ENCODE data around the gene RAB31. TPM values are rescaled to one million over a fixed set of nuclear protein-coding genes. Genes with fewer than 3 reads are reported as not detected.

RAB31 gene
- total RNA-seq, 1 experiment from 2014 or later: 118 TPM

GRCh38 chr18:9876867-9877654 lies 169.0 kb downstream of the RAB31 start:
- in situ Hi-C loops (cut with HindIII; ENCODE audit: low pct_unique_long_range_greater_than_20kb, low sequenced_read_pairs): no loop called here
- DNase-seq (ENCODE audit: low read depth, low spot score) (no peak), ATAC-seq (peak; percentile 82)
- Histone ChIP-seq H3K27me3 (ENCODE audit: control insufficient read depth, insufficient read depth, low read length) (no peaks in the 10 kb centered on the region), H3K36me3 (ENCODE audit: control insufficient read depth, insufficient read depth, low read length) (no peaks in the 10 kb centered on the region), H3K9me3 (ENCODE audit: control insufficient read depth, insufficient read depth, low read depth, low read length) (no peaks in the 10 kb centered on the region), H3K27ac (ENCODE audit: low read length) (peak overlapping the region; percentile 81), H3K4me3 (ENCODE audit: low read depth in 2 of 2, low read length in 2 of 2) (peak overlapping the region in 1 of 2 experiments; percentile 3; a peak in 2 of 4 replicates), H3K4me1 (ENCODE audit: control insufficient read depth, insufficient read depth, low read length) (peaks cover 7% of the 10 kb centered on the region)
- ChIA-PET CTCF (no interaction called here), POLR2A (no interaction called here)
- TF ChIP-seq SIN3A (IDR thresholded peaks at IDR 0.05; ENCODE audit: borderline replicate concordance, insufficient read depth, low read depth, low read length) (no peak), POLR2AphosphoS5 (IDR thresholded peaks at IDR 0.05; ENCODE audit: low read depth, low read length) (no peak), TCF7L2 (IDR thresholded peaks at IDR 0.05; ENCODE audit: low read depth, low read length) (no peak), REST (IDR thresholded peaks at IDR 0.05; ENCODE audit: insufficient read depth in 1 of 2, low read depth in 2 of 2, low read length in 1 of 2) (no peak), CTCF (IDR thresholded peaks at IDR 0.05) (no peak)
- intact Hi-C loops (cut with micrococcal nuclease; ENCODE audit: unreplicated experiment): no loop called here
- no TSS peak for BruUV-seq (replicated peaks)

GRCh38 chr18:9877655-9878014 lies 169.5 kb downstream of the RAB31 start:
- CTCF ChIA-PET: no interaction called here
- TF ChIP-seq SIN3A (IDR thresholded peaks at IDR 0.05; ENCODE audit: borderline replicate concordance, insufficient read depth, low read depth, low read length) (no peak), POLR2AphosphoS5 (IDR thresholded peaks at IDR 0.05; ENCODE audit: low read depth, low read length) (no peak), CTCF (IDR thresholded peaks at IDR 0.05) (no peak), REST (IDR thresholded peaks at IDR 0.05; ENCODE audit: insufficient read depth in 1 of 2, low read depth in 2 of 2, low read length in 1 of 2) (no peak), TCF7L2 (IDR thresholded peaks at IDR 0.05; ENCODE audit: low read depth, low read length) (no peak)
- DNase-seq (ENCODE audit: low read depth, low spot score): no peak
- peak overlapping the region in 1 of 2 experiments; percentile 3; a peak in 2 of 4 replicates for H3K4me3 ChIP-seq (ENCODE audit: low read depth in 2 of 2, low read length in 2 of 2)
- in situ Hi-C loops (cut with HindIII; ENCODE audit: low pct_unique_long_range_greater_than_20kb, low sequenced_read_pairs) (no loop called here), intact Hi-C loops (cut with micrococcal nuclease; ENCODE audit: unreplicated experiment) (no loop called here)
- no TSS peak for BruUV-seq (replicated peaks)
- no peak for ATAC-seq
- peaks cover 7% of the 10 kb centered on the region for H3K4me1 ChIP-seq (ENCODE audit: control insufficient read depth, insufficient read depth, low read length)
- peak overlapping the region; percentile 81 for H3K27ac ChIP-seq (ENCODE audit: low read length)
- POLR2A ChIA-PET: no interaction called here
- no peaks in the 10 kb centered on the region for H3K9me3 ChIP-seq (ENCODE audit: control insufficient read depth, insufficient read depth, low read depth, low read length)
- H3K36me3 ChIP-seq (ENCODE audit: control insufficient read depth, insufficient read depth, low read length): no peaks in the 10 kb centered on the region
- no peaks in the 10 kb centered on the region for H3K27me3 ChIP-seq (ENCODE audit: control insufficient read depth, insufficient read depth, low read length)
